Spinal cord (tissue), 10 donors: ENCODE measurements around the gene SCUBE1. TPM values are rescaled to one million over a fixed set of nuclear protein-coding genes. Genes with fewer than 3 reads are reported as not detected.

Experiments used
- DNase-seq, 6 donors: peaks; one replicate each; pipeline versions ENCODE4 v3.0.0 to v3.0.0-alpha.2; 2013 to 2015; ENCODE audit warnings: low spot score in 6 of 6, low read depth in 4 of 6
- H3K27ac ChIP-seq: one replicate; pipeline ENCODE4 v1.5.1; 2013; ENCODE audit warnings: low read depth, low read length, control low read depth
- H3K27me3 ChIP-seq: one replicate; pipeline ENCODE4 v1.6.1; 2013; ENCODE audit warnings: low read length; ENCODE audit not compliant: control insufficient read depth, insufficient read depth
- H3K36me3 ChIP-seq: one replicate; pipeline ENCODE4 v1.6.1; 2013; ENCODE audit warnings: low read length; ENCODE audit not compliant: control insufficient read depth, insufficient read depth
- H3K4me1 ChIP-seq: one replicate; pipeline ENCODE4 v1.6.1; 2013; ENCODE audit warnings: low read length; ENCODE audit not compliant: control insufficient read depth, insufficient read depth
- H3K4me3 ChIP-seq: one replicate; pipeline ENCODE4 v1.5.1; 2013; ENCODE audit warnings: low read depth, low read length, control low read depth
- H3K9me3 ChIP-seq: one replicate; pipeline ENCODE4 v1.6.1; 2013; ENCODE audit warnings: low read length; ENCODE audit not compliant: control insufficient read depth, insufficient read depth
- WGBS: methylation state at CpG from one replicate; pipeline ENCODE4 v1.1.5; 2013; ENCODE audit warnings: missing lambda C conversion rate; ENCODE audit not compliant: insufficient coverage; 5-methylcytosine and 5-hydroxymethylcytosine counted together
- long read RNA-seq, 4 donors: transcript quantifications; one replicate each; lab custom pipeline, GENCODE V29; 2026
- polyA plus RNA-seq, 2 donors: library from polyadenylated mRNA; unstranded; fragments of 120-200 nt; gene quantifications; one replicate each; pipeline ENCODE4 v1.2.1, GENCODE V29; 2013; ENCODE audit not compliant: insufficient read length in 2 of 2
- total RNA-seq, 2 donors: library from RNA; depleted of rRNA in 1 of 2; stranded (reverse); fragments of 120-200 nt in 1 of 2; fragments of >200 nt in 1 of 2; gene quantifications; one replicate each; pipeline versions ENCODE4 v1.2.3 to v1.2.4, GENCODE V29; 2013 to 2014
- donor health status: healthy.

SCUBE1 gene
- 10 to 100 TPM in 1 of 2 donors, 1 to 10 TPM in 1; 5.3 to 11.9 TPM for total RNA-seq
- polyA plus RNA-seq = 10 to 100 TPM in 1 of 2 donors, 1 to 10 TPM in 1; 9.3 to 13.1 TPM
- long read RNA-seq, donor 1, full-length matches to known transcripts = 1 of 1 reads
- long read RNA-seq, donor 1, partial matches to known transcripts = 0 of 1 reads
- long read RNA-seq, donor 1, other reads (novel, unspliced or antisense) = 0 of 1 reads
- long read RNA-seq, donor 2 = 0 reads
- long read RNA-seq, donor 3 = 0 reads
- long read RNA-seq, donor 4 = 0 reads

DNA sequence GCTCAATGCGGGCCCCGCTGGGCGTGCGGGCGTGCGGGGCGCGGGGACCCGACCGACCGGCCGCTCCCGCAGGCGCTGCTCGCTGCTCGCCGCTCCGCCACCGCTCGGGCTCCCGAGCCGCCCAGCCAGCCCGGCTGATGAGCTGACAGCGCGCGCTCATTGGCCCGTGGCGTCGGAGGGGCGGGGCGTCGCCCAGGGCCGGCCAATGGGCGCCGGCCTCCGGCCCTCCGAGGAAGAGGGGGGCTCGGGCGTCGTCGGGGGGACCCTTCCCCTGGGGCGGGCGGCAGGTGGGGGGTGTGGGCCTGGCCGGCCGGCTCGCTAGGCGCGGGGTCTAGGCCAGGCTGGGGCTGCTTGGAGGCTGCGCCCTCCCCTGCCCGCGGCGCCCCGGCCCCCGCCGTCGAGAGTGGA is at the start of gene SCUBE1:
Gene SCUBE1 (minus strand): TSS at position 111 of the 408 bp plus-strand sequence. CDS start 111 bp downstream, outside the sequence.
- Histone ChIP-seq H3K9me3 (no peaks in the 10 kb centered on the region), H3K4me1 (peaks cover 25% of the 10 kb centered on the region), H3K27me3 (peaks cover 41% of the 10 kb centered on the region), H3K4me3 (peak within 1 kb of the TSS; percentile 9), H3K27ac (no peak within 1 kb of the TSS), H3K36me3 (no peaks in the 10 kb centered on the region)
- DNase-seq = peak in 3 of 6 donors; percentile 36 to 94 (median 89)
- WGBS = under 1% methylated on average over 53 of the region's 56 CpGs

DNA sequence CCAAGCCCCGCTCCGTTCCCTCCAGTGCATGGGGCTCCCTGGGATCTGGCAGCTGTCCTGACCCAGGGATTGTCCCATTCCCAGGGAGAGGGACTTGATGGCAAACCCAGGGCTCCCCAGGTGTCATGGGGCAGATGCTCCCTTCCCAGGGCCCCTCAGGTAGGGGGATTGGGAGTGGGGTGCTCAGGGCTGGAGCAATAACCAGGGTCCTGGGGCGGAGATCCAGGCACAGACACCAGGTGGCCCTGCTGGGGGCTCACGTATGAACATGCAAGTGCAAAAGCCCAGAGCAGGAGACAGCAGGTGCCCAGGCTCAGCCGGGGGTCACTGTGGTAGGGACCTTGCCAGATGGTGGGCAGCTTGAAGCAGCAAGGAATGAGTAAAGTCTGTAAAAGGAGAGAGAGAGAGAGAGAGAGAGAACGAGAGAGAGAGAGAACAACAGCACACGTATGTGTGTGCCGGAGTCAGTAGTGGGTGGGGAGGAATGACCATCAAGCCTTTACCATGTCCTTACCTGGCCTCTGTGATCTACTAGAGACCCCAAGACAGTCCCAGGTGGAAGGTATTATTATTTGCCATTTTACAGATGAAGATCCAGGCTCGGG is 49.3 kb upstream of the SCUBE1 start:
- Histone ChIP-seq H3K27ac (no peak overlapping the region), H3K9me3 (peaks cover 2% of the 10 kb centered on the region), H3K27me3 (peaks cover 3% of the 10 kb centered on the region), H3K4me3 (no peak overlapping the region), H3K36me3 (no peaks in the 10 kb centered on the region), H3K4me1 (peaks cover 11% of the 10 kb centered on the region)
- WGBS = 89% methylated on average over 9 of the region's 9 CpGs
- DNase-seq = no peak

DNA sequence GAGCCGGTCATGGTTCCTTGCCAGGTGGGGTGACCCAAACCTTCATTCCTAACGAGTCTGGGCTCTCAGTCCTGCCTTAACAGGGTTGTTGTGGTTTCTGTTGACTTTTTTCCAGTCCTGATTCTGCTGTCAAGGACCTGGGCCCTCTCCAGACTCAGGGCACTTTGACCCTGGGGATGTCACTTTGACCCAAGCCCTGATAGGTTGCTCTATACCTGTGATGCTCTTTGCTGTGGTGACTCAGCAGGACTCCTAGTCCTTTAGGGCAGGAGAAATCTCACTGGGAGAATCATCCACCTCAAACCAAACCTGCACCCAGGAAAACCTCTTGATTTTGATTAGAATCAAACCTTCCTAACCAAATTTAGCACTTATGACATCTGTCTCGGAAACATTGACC is 48.1 kb upstream of the SCUBE1 start:
- WGBS = 85% methylated on average over 2 of the region's 3 CpGs
- Histone ChIP-seq H3K4me3 (no peak overlapping the region), H3K27me3 (peaks cover 3% of the 10 kb centered on the region), H3K4me1 (peaks cover 11% of the 10 kb centered on the region), H3K27ac (no peak overlapping the region), H3K9me3 (peaks cover 2% of the 10 kb centered on the region), H3K36me3 (no peaks in the 10 kb centered on the region)
- no peak for DNase-seq

DNA sequence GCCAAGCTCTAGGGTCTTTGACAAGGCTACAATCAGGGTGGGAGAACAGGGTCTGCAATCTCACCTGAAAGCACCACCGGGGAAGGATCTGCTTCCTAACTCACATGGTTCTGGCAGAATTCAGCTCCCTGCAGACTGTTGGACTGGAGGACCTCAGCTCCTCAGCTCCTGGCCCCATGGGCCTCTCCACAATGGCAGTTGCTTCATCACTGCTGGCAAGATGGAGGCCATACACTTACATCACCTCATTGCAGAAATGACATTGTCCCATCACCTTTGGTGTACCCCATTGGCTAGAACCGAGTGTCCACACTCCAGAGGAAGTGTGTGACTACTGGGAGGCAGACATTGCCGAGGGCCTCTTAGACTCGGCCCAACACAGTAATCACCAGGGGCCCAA is 47.7 kb upstream of the SCUBE1 start:
- H3K36me3 ChIP-seq = no peaks in the 10 kb centered on the region
- H3K27me3 ChIP-seq = peaks cover 3% of the 10 kb centered on the region
- H3K4me1 ChIP-seq = peaks cover 11% of the 10 kb centered on the region
- peaks cover 2% of the 10 kb centered on the region for H3K9me3 ChIP-seq
- DNase-seq = no peak
- 74% methylated on average over 4 of the region's 4 CpGs for WGBS
- H3K4me3 ChIP-seq = no peak overlapping the region
- no peak overlapping the region for H3K27ac ChIP-seq

DNA sequence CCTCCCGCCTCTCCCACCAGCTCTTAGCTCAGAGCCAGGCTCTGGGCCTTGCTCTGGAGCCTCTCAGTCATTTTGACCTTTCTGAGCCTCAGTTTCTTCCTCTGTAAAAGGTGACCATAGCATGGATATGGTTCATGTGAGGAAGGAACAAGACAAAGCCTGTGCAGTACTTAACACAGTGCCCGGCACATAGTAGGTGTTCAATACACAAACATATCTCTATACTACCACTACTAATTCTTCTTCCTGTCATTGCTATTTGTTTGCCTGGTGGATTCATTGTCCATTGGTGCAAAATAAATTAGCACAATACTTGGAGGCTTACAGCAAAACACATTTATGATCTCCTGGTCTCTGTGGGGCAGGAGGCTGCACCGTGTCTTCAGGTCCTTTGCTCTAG is 47.0 kb upstream of the SCUBE1 start:
- H3K4me1 ChIP-seq = peaks cover 17% of the 10 kb centered on the region
- DNase-seq = no peak
- H3K27me3 ChIP-seq = peaks cover 7% of the 10 kb centered on the region
- no peak overlapping the region for H3K27ac ChIP-seq
- no peak overlapping the region for H3K4me3 ChIP-seq
- no peaks in the 10 kb centered on the region for H3K36me3 ChIP-seq
- 80% methylated on average over 1 of the region's 3 CpGs for WGBS
- peaks cover 2% of the 10 kb centered on the region for H3K9me3 ChIP-seq

DNA sequence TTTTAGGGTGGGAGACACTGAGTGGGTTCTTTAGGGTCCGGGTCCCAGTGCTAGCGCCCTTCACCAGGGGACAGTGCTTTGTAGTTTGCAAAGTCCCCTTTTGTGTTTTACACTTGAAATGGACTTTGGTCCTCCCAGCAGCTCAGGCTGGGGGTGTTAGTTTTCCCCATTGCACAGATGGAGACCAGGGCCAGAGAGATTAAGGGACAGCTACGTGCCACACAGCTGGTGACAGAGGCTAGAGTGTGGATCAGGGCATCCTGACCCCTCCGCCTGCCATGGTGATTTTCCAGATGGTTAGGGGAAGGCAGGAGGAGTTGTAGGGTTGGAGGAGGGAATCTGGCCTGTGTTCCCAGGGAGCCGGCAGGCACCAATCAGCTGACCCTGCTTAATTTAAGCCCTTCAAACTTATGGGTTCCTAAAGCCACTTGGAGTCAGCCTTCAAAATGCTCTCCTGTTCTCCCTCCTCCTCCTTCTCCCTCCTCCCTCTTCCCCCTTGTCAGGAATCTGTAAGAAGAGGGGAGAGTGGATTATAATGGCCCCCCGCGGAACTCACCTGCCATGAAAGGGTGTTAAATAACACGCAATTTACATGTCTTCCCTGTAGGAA is 46.2 kb upstream of the SCUBE1 start:
- DNase-seq = no peak
- WGBS = 79% methylated on average over 4 of the region's 8 CpGs
- peaks cover 2% of the 10 kb centered on the region for H3K9me3 ChIP-seq
- peaks cover 10% of the 10 kb centered on the region for H3K27me3 ChIP-seq
- no peak overlapping the region for H3K27ac ChIP-seq
- peaks cover 17% of the 10 kb centered on the region for H3K4me1 ChIP-seq
- H3K4me3 ChIP-seq = no peak overlapping the region
- H3K36me3 ChIP-seq = no peaks in the 10 kb centered on the region

DNA sequence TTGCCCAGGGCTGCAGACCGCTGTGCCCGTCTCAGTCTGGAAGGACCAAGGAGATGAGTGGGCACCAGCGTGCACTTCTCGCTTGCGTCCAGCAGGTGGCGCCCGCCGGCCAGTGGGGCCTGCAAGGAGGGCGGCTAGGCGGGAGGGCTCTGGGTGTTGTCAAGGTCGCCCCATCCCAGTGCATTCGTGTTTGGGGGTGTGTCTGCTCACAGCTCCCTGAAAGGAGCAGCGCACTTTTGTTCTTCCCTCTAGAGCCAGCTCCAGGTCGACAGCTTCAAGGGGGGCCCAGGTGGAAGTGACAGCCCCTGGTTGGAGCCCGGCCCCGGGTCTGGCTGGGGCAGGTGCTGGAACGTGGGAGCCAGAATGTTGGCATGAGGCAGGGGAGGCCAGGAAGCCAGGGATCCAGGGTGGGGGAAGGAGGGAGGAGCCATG is 45.3 kb upstream of the SCUBE1 start:
- Histone ChIP-seq H3K27ac (no peak overlapping the region), H3K4me3 (no peak overlapping the region), H3K9me3 (no peaks in the 10 kb centered on the region), H3K36me3 (no peaks in the 10 kb centered on the region), H3K27me3 (peaks cover 10% of the 10 kb centered on the region), H3K4me1 (peaks cover 17% of the 10 kb centered on the region)
- DNase-seq = peak in 4 of 6 donors; percentile 47 to 92 (median 73)
- 8% methylated on average over 17 of the region's 17 CpGs for WGBS

DNA sequence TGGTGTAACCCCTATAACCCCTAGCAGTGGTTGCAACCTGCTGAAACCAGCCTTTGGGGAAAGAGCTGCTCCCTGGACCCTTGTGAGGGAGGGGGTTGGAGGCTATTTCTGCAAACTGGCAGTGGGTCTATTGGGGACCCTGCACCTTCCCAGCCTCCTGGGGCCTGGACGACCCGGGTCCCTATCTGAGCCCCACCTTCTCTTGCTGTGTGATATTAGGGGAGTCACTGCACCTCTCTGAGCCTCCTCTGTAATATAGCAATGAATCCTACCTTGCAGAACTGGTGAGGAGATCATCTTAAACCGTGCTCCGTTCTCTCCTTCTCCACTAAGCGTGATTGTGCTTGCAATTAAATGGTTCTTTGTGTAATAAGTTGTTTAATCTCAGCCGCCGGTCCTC is 44.6 kb upstream of the SCUBE1 start:
- peaks cover 10% of the 10 kb centered on the region for H3K27me3 ChIP-seq

DNA sequence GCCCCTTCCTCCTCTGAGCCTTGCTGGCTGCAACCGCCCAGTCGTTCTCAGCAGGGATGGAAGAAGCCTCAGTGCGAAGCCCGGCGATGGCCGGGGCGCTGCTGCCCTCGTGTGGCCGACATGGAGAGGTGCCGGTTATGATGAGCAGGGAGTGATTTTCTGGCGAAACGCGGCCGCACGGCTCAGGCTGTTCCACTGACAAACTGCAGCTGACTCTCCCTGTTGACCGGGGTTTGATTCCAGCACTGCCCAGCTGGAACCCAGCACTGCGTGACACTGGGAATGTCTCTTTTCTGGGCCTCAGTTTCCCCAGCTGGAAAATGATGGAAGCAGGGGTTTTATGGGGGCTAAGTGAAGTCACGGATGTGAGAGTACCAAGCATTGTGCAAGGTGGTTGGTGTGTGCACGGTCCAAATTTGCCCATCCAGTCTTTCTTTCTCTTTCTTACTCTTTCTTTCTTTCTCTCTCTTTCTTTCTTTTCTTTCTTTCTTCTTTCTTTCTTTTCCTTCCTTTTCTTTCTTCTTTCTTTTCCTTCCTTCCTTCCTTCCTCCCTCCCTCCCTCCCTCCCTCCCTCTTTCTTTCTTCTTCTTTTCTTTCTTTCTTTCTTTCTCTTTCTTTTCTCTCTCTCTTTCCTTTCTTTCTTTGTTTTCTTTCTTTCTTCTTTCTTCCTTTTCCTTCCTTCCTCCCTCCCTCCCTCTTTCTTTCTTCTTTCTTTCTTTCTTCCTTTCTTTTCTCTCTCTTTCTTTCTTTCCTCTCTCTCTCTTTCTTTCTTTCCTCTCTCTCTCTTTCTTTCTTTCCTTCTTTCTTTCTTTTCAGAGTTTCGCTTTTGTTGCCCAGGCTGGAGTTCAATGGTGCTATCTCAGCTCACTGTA is 42.8 kb upstream of the SCUBE1 start:
- WGBS = 5% methylated on average over 17 of the region's 20 CpGs
- H3K4me3 ChIP-seq = no peak overlapping the region

More for the DNA sequence above, 44.6 kb upstream of the SCUBE1 start:
- Histone ChIP-seq H3K36me3 (no peaks in the 10 kb centered on the region), H3K4me1 (peaks cover 14% of the 10 kb centered on the region), H3K9me3 (no peaks in the 10 kb centered on the region), H3K27ac (no peak overlapping the region), H3K4me3 (no peak overlapping the region)
- 58% methylated on average over 2 of the region's 7 CpGs for WGBS
- DNase-seq = no peak

More for the DNA sequence above, 42.8 kb upstream of the SCUBE1 start:
- Histone ChIP-seq H3K27me3 (peaks cover 10% of the 10 kb centered on the region), H3K9me3 (no peaks in the 10 kb centered on the region), H3K27ac (no peak overlapping the region), H3K36me3 (no peaks in the 10 kb centered on the region), H3K4me1 (peaks cover 14% of the 10 kb centered on the region)
- DNase-seq = peak; percentile 57 to 95 (median 69)
